Measurements from ENCODE around the gene ADGRF5.

GRCh38 chr6:46879003-46879402, 42.7 kb downstream of the ADGRF5 start:
- TF ChIP-seq CTCF (IDR thresholded peaks at IDR 0.05) (no peak), POLR2A (IDR thresholded peaks at IDR 0.05) (no peak)

Measured in Peyer's patch (tissue), 4 donors.